Measurements from ENCODE around the gene ABCC11. TPM values are rescaled to one million over a fixed set of nuclear protein-coding genes. Genes with fewer than 3 reads are reported as not detected.
"Not testable (repeated sequence)": the region's sequence is repeated elsewhere in the genome, so short reads cannot be mapped to it uniquely, and the experiment has no call there.

ABCC11 gene
- total RNA-seq, 1 donor from 2014 or later, result 0.30 TPM

DNA sequence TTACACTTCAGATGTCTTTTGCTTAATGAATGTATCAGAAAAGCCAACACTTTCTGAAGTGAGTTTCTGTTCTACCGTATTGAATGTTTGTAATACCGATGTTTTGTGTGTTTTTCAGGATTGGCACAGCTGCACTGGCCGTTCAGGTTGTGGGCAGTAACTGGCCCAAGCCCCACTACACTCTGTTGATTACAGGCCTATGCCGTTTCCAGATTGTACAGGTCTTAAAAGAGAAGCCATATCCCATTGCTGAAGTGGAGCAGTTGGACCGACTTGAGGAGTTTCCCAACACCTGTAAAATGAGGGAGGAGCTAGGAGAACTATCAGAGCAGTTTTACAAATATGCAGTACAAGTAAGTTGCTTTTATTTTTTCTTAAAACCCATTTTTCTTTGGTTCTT, 4.7 kb upstream of the ABCC11 start:
- intact Hi-C loops (cut with DNase I), result no loop called here
- DNase-seq (ENCODE audit: low spot score), result no peak

DNA sequence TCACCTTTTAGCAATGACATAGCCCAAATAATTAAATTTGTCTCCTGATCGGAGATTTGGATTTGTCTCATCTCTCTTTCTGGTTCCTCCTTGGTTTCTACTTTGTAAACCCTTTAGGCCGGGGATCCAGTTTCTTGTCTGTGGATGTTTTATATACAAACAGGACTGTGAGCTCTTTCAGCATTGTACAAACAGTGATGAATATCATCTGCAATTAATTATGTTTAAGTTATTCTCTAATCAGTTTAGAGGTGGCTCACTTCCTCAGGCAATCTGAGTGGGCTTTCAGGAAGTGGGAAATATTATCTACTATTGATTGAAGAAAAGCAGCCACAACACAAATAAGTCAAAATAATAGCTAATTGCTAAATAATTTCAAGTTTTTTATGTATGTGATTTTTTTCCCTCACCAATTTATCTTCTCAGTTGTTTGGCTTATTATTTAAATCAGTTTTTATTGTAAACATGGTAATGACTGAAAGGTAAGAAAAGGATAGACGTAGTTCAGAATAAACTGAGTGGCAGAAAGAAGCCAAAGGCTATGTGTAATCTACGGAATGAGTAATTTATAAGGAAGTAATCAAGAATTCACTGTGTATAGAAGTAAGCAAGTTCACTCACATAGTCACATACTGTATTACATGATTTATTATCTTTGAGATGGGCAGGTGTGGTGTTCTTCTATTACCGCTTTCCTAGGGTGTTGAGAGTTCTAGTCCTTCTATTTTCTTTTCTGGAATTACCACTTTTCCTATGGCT, 3.4 kb upstream of the ABCC11 start:
- DNase-seq (ENCODE audit: low spot score), result no peak
- intact Hi-C loops (cut with DNase I), result no loop called here

DNA sequence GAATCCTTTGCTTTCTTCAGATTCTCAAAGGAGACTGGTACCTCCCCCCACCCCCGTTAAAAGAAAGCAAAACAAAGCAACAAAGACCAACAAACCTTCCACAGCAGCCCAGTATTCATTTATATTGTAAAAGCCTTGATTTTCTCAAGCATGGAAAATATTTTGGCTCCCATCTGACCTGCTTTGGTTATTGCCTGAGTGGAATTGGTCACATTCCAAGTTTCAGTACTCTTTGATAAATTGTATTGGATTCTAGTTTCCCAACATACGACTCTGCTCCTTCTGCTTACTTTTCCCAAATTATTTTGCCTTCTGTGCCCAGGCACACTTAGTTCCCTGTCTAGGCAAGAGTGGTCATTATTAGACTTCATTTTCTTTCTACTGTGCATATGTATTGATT, 1.3 kb downstream of the ABCC11 start:
- intact Hi-C loops (cut with DNase I), result no loop called here
- DNase-seq (ENCODE audit: low spot score), result no peak

DNA sequence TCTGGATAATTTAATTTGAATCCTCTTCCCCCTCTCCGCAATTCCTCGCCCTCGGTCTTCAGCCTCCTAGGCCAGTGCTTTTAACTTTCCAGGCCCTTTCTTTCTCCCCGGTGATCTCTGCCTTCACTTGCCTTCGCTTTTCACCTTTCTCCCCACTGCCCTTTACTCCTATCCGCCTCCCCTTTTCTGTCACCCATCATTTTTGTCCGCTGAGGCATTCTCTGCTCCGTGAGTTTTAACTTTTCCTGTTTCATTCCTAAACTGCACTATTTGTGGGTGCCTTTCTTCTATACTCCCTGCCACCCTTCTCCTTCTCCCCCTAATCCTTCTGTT, 2.5 kb downstream of the ABCC11 start:
- intact Hi-C loops (cut with DNase I), result loop anchor here (5.0 kb wide), 1 partner anchor 1037 kb away; the partner anchor contains the start of gene CBLN1
- no peak for DNase-seq (ENCODE audit: low spot score)

DNA sequence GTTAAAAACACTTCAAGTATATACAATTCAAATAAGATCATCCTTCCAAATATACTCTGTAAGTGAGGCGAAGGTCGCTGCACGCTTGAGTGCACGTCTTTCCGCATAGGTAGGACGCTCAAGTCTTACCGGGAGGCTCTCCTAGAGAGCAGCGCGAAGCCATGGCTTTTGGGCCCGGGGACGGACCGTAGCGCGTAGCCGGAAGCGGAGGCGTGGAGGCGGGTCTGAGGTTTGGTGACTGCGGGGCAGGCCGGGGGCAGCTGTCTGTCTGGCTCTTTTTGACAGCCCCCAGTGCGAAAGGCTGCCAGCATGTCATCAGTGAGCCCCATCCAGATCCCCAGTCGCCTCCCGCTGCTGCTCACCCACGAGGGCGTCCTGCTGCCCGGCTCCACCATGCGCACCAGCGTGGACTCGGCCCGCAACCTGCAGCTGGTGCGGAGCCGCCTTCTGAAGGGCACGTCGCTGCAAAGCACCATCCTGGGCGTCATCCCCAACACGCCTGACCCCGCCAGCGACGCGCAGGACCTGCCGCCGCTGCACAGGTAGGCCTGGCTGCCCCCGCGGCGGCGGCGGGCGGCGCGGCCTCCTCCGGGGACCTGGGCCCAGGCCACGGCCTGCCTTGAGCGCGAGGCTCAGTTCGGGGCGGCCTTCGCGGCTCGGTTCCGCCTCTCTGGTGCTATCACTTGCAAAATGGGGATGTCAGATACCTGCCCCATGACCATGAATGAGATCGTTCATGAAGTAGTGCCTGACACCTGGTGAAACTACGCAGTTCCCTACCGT, 3.1 kb downstream of the ABCC11 start, which contains the start of gene LONP2:
TSS of gene LONP2 (plus strand) at position 221 of the 783 bp plus-strand sequence. CDS start at position 310, 89 bp downstream.
- intact Hi-C loops (cut with DNase I), result loop anchor here (5.0 kb wide), 1 partner anchor 1038 kb away; the partner anchor contains the start of gene CBLN1
- peak; percentile 97 for DNase-seq (ENCODE audit: low spot score)

DNA sequence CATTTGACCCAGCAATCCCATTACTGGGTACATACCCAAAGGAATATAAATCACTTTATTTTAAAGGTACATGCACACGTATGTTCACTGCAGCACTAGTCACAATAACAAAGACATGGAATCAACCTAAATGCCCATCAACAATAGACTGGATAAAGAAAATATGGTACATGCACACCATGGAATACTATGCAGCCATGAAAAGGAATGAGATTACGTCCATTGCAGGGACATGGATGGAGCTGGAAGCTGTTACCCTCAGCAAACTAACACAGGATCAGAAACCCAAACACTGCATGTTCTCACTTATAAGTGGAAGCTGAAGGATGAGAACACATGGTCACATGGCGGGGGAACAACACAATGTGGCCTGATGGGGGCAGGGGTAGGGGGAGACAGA, 7.2 kb downstream of the ABCC11 start:
- intact Hi-C loops (cut with DNase I), result loop anchor here (5.0 kb wide), 1 partner anchor 1042 kb away; the partner anchor contains the start of gene CBLN1
- not testable (repeated sequence) for DNase-seq (ENCODE audit: low spot score)

DNA sequence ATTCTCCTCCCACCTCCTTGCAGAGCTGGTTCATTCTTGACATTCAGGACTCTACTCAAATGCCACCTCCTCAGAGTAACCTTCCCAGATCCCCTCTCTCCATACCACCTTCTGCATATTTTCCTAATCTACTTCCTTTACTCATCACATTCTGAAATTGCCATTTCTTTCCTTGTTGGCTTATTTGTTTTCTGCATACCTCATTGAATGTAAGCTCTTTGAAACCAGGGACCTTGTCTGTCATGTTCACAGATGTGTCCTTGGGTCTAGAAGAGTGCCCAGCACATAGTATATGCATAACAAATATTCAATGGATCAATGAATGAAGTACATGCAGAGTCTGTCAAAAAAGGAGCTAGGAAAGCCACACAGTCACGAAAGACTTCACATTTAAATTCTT, 11.1 kb downstream of the ABCC11 start:
- no peak for DNase-seq (ENCODE audit: low spot score)
- intact Hi-C loops (cut with DNase I), result loop anchor here (10.0 kb wide), 1 partner anchor 389 kb away; no protein-coding TSS in a partner anchor

DNA sequence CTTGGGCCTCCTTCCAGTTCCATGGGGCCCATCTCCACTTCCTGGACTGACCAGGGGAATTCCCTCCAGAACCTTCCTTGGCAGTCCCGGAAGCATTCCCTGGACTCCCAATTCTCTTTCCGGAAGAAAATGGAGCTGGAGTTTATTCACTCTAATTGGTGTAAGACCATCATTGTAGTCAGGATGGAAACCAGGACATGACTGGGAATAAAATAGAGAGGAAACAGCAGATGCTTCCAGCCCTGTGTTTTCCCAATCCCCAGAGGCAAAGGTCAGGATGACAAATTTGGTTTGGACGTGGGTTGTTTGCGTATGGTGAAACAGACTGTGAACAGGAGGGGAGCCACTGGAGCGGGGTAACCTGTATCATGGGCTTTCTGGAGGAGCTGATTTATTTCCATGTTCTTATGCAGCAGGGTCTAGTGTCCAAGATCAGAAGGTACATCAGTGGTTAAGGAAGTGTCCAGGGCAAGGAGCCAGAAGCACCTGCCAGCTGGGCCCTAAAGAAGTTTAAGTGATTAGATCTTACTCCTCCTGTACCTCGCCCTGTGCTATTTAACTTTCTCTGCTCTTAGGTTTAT, 11.7 kb downstream of the ABCC11 start:
- intact Hi-C loops (cut with DNase I), result loop anchor here (10.0 kb wide), 1 partner anchor 389 kb away; no protein-coding TSS in a partner anchor
- DNase-seq (ENCODE audit: low spot score), result no peak

DNA sequence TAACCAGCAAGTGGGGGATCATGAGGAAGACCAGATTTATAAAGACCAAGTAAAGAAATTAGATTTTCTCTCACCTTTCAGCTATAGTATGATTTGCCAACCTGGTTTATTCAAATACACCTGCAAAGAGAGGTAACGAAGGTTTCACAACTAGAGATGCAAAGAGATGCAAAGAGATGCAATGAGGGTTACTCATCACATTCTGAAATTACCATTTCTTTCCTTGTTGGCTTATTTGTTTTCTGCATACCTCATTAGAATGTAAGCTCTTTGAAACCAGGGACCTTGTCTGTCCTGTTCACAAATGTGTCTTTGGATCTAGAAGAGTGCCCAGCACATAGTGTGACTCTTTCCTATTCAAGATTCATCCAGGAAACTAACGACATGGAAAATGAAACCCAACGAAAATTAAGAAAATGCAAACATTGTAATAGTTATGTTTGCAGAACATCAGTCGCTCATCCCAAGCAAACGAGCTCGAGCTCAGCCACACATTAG, 12.2 kb downstream of the ABCC11 start:
- DNase-seq (ENCODE audit: low spot score), result no peak
- intact Hi-C loops (cut with DNase I), result loop anchor here (10.0 kb wide), 1 partner anchor 390 kb away; no protein-coding TSS in a partner anchor

DNA sequence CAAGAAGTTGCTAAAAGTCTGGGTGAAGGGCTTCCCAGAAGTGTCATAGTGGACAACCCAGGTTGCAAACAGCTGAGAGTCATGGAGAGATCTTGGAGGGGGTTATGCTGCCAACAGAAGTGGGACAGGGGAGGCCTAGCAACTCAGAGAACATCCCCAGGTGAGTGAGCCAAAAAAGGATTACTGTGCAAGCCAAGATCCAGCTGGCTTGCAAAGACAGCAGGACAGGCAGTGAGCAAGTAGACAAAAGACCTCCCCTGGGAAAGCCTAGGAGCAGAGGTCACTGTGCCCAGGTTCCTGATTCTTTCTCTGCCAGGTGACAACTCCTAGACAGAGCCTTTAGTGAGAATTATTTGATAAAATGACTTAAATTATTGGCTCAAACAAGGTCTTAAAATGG, 12.7 kb downstream of the ABCC11 start:
- intact Hi-C loops (cut with DNase I), result loop anchor here (10.0 kb wide), 1 partner anchor 390 kb away; no protein-coding TSS in a partner anchor

DNA sequence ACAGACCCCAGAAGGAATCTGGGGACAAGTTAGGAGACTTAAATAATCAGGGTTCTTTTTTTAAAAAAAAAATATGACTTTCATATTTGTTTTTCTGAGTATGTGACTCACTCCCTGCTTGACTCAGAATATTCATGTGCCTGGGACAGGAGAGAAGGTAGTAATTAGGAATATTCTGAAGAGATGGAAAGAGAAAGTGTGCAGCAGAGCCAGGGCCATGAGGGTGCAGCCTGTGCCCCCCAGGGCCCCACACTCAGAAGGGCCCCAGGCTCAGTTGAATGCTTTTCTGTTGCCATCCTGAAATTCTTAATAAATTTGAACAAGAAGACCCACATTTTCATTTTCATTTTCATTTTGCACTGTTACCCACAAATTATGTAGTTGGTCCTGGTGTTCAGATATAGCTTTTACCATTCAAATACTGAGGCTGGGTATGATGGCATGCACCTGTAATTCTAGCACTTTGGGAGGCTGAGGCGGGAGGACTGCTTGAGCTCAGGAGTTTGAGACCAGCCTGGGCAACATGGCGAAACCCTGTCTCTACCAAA, 14.8 kb downstream of the ABCC11 start:
- no peak for DNase-seq (ENCODE audit: low spot score)
- intact Hi-C loops (cut with DNase I), result loop anchor here (10.0 kb wide), 1 partner anchor 392 kb away; no protein-coding TSS in a partner anchor

More for the DNA sequence above, 12.7 kb downstream of the ABCC11 start:
- no peak for DNase-seq (ENCODE audit: low spot score)

DNA sequence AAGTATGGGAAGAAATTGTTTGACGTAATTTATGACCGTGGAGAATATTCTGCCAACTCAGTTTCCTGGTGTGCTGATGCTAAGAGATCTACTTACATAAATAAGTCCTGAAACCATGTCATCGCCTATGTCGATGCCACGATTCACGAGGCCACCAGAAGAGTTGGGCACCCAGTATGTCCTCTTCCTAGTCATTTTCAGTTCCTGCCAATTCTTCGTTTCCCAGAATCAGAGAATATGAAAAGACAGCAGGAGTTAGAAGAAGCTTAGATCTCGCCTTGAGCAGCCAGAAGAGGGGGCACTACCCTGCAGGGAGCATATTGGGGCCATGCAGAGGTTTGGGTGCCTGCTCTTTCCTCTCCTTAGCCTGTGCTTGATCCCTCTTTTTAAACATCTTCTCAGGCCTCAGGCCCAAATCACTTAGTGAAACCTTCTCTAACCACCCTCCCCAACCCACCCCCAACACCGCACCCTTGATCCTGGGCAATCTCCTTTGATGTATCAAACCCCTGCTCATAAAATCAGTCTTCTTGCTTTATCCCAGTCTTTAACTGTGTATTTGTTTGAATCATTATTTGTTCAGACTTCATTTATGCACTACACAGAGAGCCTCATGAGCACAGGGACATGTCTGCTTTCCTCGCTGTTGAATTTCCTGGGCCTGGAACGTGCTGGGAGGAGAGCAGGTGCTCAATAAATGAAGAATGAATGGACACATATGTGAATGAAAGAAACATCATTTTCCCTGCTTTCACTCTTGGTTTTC, 15.4 kb downstream of the ABCC11 start:
- intact Hi-C loops (cut with DNase I), result loop anchor here (10.0 kb wide), 1 partner anchor 393 kb away; no protein-coding TSS in a partner anchor
- no peak for DNase-seq (ENCODE audit: low spot score)

DNA sequence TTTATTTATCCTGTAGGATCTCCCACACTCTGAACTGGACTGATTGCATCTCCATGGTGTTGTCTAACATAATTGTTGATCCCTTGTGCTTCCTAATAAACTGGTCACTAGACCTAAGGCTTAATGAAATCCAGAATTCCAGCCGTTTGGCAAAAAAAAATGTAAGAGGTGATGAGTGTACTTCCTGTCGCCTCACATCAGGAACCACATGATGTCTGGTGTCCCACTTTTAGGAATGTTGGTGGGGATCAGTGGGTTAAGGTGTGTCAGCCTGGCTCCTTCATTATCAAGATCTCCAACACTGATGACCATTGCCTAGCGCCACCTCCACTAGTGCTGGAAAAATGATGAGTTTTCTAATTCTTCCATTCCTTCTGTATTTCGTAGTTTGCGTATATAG, 21.9 kb downstream of the ABCC11 start:
- intact Hi-C loops (cut with DNase I), result no loop called here
- DNase-seq (ENCODE audit: low spot score), result no peak

DNA sequence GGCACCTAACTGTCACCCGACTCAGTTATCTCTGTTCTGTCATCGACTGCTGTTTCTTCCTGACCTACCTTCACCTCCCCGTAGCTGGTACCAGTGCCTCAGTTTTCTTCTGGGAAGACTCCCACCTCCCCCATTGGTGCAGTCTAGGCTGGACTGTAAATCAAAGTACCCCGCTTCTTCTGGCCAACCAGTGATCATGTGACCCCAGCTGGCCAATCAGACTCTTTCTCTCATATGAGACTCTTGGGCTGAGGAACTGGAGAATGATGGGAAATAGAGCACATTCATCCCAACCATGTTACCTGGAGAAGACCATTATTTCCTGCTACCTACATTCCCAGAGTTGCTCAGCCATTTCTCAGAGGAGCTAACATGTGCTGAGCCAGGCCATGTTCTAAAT, 23.8 kb downstream of the ABCC11 start:
- intact Hi-C loops (cut with DNase I), result no loop called here
- no peak for DNase-seq (ENCODE audit: low spot score)

DNA sequence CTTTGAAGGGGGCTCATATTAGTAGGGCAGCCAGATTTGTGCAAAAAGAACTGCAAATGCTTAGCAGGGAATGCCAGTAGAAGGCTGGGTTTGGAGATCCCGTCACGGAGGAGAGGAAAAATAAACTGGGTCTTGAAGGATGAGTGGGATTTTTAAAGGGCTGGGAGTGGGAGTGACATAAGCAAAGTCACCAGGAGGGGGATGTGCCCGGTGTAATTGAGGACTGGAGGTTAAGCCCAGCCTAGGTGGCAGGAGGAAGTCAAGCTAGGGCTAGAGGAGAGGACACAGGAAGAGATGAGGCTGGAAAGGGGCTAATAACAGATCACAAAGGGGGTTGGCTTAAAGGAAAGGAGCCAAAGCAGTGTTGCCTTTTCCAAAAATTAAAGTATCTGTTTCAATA, 26.4 kb downstream of the ABCC11 start:
- intact Hi-C loops (cut with DNase I), result no loop called here
- no peak for DNase-seq (ENCODE audit: low spot score)

DNA sequence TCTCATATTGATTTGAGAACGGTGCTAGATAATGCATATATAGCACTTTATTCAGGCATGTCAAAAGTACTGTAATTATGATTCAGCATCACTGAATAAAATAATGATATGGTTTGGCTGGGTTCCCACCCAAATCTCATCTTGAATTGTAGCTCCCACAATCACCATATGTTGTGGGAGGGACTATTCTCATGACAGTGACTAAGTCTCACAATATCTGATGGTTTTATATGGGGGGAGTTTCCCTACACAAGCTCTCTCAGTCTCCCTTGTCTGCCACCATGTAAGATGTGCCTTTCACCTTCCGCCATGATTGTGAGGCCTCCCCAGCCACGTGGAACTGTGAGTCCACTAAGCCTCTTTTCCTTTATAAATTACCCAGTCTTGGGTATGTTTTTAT, 28.9 kb downstream of the ABCC11 start:
- DNase-seq (ENCODE audit: low spot score), result no peak
- intact Hi-C loops (cut with DNase I), result no loop called here

DNA sequence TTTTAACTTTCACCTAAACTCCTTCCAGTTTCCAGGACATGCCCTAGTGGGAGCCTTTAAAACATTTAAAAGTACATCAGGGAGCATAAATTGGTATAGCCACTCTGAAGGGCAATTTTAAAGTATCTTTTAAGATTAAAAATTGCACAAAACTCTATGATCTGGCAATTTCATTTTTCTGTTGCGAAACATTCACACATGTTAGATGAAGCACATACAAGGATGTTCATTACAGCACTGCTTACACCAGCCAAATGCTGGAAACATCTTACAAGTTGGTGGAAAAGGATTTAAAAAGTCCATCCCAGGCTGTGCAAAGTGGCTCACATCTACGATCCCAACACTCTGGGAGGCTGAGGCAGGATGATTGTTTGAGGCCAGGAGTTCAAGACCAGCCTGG, 29.6 kb downstream of the ABCC11 start:
- intact Hi-C loops (cut with DNase I), result no loop called here
- no peak for DNase-seq (ENCODE audit: low spot score)

DNA sequence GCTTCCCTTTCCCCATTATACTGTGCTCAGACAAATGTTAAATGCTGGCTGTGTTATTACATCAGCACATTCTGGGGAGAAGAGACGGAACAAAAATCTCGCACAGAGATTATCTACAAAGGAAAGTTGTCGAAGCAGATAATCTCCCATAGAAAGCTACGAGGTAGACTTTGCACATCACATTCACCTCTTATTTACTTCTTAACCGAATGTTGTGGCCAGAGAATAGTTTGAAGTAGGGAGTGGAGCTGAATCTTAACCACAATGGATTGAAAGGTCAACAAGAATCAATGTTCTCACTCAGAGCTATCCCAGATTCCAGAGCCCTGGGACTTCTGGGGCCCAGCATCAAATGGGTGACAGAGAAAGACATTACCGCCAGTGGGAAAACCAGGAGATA, 31.6 kb downstream of the ABCC11 start:
- no peak for DNase-seq (ENCODE audit: low spot score)
- intact Hi-C loops (cut with DNase I), result no loop called here

DNA sequence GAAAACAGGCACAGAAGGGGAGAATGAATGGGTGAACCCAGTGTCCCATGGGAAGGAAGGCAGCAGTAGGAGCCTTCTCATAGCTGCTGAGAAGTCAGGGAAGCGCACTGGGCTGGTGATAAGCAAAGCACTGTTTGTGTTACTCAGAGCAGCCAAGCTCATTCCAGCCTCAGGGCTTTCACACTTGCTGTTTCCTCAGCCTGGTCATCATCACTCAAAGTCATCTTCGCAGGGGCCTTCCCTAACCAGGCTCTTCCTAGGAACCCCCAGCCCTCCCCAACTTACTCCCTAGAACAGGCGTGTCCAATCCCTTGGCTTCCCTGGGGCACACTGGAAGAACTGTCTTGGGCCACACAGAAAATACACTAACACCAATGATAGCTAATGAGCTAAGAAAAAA, 35.3 kb downstream of the ABCC11 start:
- no peak for DNase-seq (ENCODE audit: low spot score)
- intact Hi-C loops (cut with DNase I), result no loop called here

All from cardiac septum (tissue), 1 donor.